Keratinocyte (primary cell): Measurements from ENCODE around the gene PSD.

ENCODE experiments used
- EZH2 ChIP-seq: IDR thresholded peaks from one replicate; pipeline ENCODE4 v1.6.1; 2012; ENCODE audit warnings: inconsistent platforms, mild to moderate bottlenecking, low read length, moderate library complexity
- TF ChIP-seq, protein P1 (sequence below), 3 experiments: IDR thresholded peaks in 1 of 3; conservative IDR thresholded peaks in 1 of 3; optimal IDR thresholded peaks in 1 of 3; 2 replicates in 2 of 3; 3 replicates in 1 of 3; pipeline versions ENCODE3 to v1.5.1; 2011; ENCODE audit warnings: low read length in 3 of 3, mild to moderate bottlenecking in 3 of 3, moderate library complexity in 2 of 3, control low read depth in 1 of 3, inconsistent platforms in 1 of 3; ENCODE audit not compliant: insufficient read depth in 2 of 3; ENCODE audit errors: extremely low read depth in 1 of 3

DNA sequence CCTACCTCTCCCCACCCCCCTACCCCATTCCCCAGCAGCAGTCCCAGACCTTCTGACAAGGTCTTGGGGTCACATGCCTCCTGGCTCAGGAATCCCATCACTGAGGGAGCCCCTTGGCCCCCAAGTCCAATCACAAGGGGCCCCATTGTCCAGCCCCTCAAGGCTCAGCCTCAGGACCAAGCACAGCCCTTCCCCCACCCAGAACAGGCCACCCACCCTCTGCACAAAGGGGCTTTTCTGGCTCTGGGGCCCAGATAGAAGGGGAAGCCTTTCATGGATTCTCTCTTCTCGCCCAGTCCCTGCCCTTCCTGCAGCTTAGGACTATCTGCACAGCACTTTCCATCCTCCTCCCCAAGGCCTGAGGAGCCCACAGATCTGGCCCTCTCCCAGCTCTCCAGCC lies 6.9 kb upstream of the PSD start:
- TF ChIP-seq, protein P1, sequence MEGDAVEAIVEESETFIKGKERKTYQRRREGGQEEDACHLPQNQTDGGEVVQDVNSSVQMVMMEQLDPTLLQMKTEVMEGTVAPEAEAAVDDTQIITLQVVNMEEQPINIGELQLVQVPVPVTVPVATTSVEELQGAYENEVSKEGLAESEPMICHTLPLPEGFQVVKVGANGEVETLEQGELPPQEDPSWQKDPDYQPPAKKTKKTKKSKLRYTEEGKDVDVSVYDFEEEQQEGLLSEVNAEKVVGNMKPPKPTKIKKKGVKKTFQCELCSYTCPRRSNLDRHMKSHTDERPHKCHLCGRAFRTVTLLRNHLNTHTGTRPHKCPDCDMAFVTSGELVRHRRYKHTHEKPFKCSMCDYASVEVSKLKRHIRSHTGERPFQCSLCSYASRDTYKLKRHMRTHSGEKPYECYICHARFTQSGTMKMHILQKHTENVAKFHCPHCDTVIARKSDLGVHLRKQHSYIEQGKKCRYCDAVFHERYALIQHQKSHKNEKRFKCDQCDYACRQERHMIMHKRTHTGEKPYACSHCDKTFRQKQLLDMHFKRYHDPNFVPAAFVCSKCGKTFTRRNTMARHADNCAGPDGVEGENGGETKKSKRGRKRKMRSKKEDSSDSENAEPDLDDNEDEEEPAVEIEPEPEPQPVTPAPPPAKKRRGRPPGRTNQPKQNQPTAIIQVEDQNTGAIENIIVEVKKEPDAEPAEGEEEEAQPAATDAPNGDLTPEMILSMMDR (optimal IDR thresholded peaks at IDR 0.05 in 1 of 3, IDR thresholded peaks at IDR 0.05 in 1 of 3, conservative IDR thresholded peaks at IDR 0.05 in 1 of 3; ENCODE audit: extremely low read depth in 1 of 3, insufficient read depth in 2 of 3, low read length in 3 of 3): no peak
- TF ChIP-seq EZH2: no peak
